NCI-H510A (cell line): ENCODE results near the gene LRRC8D.
"Not testable (repeated sequence)": the region's sequence is repeated elsewhere in the genome, so short reads cannot be mapped to it uniquely, and the experiment has no call there.

Source experiments
- DNase-seq: peaks from one replicate; lab custom pipeline; 2025; lab: John Stamatoyannopoulos, UW

The LRRC8D gene

DNA sequence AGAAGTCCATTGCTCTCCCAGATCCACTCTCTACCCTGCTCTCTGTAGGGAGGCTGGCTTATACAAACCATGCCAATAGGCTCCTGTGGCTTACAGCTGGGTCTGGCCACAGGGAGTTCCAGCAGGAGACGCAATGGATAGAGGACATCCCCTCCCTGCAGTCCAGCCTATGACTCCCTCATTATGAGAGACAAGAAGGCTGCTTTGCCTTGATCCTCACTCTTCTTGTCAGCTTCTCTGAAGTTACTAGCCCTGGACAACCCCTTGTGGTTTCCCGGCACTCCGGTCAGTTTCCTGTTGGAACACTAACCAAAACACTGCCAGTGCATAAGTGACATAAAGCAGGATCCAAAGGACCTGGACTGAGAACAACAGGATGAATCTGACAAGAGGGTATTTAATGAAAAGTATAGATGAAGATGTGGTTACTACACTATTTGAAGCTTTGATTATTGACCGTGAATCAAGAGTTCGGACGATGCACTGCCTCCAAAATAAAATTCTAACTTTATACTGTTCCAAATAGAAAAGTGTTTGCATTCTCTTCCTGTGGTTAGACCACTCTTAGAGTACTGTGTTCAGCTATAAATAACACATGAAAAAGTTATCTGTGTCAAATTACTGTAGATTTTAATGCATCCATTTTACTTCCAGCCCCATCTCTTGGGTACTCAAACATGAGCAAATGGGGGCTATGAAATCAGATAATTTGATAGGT lies 141.4 kb downstream of the LRRC8D start:
- no peak for DNase-seq

DNA sequence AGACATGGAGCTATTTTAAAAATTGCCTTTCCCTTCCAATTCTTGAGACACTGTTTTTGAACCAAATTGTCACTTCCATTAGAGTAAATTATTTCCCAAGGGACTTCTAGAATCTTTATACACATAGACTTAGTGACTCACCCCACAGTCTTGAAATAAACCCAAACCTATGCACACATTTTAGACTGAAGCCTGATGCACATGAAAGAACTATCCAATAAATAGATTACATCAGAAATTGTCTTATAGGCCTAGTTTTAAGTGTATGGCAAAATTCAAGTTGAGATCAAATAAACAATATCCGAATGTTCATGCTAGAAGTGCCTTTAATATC lies 141.9 kb downstream of the LRRC8D start:
- no peak for DNase-seq

DNA sequence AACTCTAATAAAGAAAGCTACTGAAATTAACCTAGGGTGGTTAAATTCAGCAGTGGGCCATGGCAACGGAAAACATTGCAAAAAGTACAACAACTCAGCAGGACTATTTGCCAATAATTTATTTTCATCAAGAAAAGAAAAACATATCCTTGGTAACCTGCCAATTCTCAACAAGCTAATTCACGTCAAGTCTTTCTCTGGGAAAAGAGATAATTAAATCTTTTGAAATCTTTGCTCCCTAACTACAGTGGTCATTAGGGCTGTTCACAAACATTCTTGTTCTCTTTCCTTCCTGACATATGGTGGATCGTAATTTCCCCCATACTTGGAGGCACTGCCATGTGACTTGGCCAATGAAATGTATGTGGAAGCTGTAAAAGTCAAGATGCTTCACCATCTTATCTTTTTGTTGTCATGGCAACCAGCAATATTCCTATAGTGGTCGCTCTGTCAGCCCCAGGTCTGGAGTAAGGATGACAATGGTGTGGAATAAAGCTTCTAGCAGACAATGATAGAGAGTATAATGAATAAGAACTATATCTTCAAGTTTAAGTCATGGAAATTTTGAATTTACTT lies 144.4 kb downstream of the LRRC8D start:
- no peak for DNase-seq

- DNase-seq, result no peak
Observed at GRCh38 chr1:89966656-89967055, 145.8 kb downstream of the LRRC8D start.

- no peak for DNase-seq
Observed at GRCh38 chr1:89971600-89971999, 150.8 kb downstream of the LRRC8D start.

DNA sequence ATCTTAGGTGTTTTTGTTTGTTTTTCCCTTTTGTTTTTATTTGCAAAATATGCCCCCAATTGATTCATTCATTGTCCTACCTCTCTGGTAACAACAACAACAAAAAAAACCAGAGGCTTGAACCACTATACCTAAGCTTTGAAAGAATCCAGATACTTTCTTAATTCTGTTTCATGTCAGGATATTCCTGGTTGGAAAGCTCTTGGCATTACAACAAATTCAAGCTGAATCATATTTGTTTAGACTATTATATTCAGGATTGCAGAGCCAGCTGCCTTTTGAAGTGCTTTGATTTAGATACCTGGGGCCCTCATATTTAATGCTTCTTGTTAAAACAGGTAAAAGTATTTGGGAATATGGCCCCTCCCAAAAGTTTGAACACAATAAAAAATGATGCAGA lies 151.2 kb downstream of the LRRC8D start:
- DNase-seq, result no peak

DNA sequence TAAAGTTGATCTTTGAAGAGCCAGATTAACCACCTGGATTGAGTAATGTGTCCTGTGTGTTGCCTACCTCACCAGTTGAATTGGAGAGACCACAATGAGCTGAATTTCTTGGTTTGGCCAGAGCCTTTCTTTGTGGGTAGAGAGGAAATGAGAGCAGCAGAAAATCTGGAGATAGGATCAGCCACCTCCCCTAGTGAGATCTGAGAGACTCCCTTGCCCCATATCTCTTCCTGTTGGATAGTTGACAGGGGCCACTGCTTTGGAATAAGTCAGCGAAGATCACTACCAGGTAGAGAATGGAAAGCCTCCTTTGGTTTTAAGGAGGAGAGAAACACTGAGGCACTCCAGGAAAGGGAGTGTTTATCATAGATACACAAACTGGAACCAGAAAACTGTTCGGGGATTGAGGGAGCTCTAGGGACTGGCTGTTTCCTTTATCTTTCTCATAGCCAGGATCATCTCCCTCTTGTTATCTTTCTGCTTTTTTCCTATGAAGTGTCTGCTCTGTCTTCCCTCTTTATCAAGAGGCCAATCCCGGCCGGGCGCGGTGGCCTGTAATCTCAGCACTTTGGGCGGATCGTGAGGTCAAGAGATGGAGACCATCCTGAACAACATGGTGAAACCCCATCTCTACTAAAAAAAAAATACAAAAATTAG lies 152.8 kb downstream of the LRRC8D start:
- DNase-seq, result no peak

DNA sequence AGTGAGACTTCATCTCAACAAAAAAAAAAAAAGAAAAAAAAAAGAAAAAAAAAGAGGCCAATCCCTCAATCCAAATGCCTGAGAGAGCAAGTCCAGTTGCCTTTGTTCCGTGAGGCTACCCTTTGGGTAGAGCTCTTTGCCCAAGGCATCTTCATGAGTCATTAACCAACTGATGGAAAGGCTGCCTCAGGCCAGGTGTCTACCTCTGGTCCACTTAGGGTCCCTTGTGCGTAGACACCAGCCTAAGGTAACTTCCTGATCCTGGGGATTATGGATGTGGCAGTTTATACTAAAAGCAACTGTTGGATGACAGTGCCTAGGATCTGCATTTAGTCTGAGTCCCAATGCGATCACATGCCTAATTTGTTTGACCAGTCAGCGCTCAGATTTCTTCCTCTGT lies 153.4 kb downstream of the LRRC8D start:
- DNase-seq, result no peak

DNA sequence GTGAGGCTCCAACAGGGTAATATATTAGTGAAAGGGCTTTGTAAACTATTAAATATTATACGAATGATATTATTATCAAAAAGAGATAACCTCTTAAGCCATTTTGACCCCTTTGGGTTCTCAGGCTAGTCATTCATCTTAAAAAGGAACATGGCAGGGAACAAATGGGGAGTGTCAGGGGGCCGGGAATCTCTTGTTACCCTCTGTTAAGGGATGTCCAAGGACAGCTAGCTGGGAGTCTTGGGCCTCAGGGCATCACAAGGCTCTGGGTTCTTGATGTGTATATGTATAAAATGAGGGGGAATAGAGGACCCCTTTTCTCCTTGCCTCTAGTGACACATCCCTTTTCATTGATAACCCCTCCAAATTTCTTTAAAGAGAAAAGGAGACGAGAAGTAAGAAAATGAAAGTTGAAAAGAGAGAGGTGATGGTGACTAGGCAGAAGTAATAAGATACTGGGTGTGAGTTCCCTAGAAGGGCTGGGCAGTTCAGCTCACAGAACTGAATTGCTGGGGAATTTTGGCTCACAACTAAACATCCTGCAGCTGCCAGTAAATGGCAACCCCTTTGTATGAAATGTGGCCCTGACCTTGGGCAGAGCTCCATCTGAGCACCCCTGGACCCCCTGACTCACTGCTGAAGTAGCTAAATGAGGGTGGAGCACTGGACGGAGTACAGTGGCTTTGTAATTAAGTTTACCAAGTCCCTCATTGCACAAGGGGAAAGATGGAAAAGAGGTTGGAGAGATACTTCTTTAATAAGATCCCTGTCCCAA lies 154.1 kb downstream of the LRRC8D start:
- no peak for DNase-seq

DNA sequence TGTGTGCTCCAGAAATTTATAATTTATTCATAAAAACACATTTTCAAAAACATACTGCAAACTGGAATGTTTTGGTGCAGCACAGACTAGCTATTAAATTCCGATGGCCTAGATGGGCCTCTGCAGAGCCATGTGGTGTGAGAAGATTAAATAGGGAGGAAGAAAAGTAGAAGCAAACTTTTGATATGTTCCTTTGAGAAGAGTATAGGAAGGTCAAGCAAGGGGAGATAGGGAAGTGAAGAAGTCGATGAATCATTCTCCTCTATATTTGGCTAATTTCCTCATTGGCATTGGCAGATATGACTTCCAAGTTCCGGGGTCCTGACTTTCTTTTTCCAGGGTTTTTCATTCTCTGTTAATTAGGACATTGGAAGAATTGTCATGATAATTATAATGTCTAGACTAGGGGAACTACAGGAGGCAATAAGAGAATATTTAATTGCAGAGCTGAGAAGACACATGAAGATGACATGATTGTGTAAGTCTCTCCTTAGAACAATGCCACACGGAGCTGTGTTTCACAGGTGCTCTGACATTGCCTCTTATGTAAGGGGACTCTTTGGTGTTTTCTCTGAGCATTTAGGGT lies 154.8 kb downstream of the LRRC8D start:
- no peak for DNase-seq

GRCh38 chr1:89978755-89979154 lies 157.9 kb downstream of the LRRC8D start:
- DNase-seq, result no peak

- DNase-seq, result no peak
Observed at GRCh38 chr1:89980605-89981004, 159.8 kb downstream of the LRRC8D start.

GRCh38 chr1:89982846-89983245 lies 162.0 kb downstream of the LRRC8D start:
- DNase-seq, result not testable (repeated sequence)

- DNase-seq, result not testable (repeated sequence)
Observed at GRCh38 chr1:89984564-89985116, 163.8 kb downstream of the LRRC8D start.

- DNase-seq, result peak; percentile 9
Observed at GRCh38 chr1:89986020-89986419, 165.2 kb downstream of the LRRC8D start.
